Coronary artery (tissue), 2 donors: ENCODE measurements around the gene SLC31A2.
A peak's percentile ranks its signal among the peaks of the same experiment; 100 is the strongest.

Experiments
- DNase-seq: peaks from one replicate; pipeline ENCODE4 v3.0.0-alpha.2; 2017; ENCODE audit warnings: low spot score
- H3K27ac ChIP-seq, 2 donors: fragments of 200-600 bp; sonication (generic); one replicate each; pipeline ENCODE4 v1.5.1; 2016 to 2019
- H3K4me3 ChIP-seq: fragments of 200-600 bp; sonication (generic); 2 replicates; pipeline ENCODE4 v1.5.1; 2016; ENCODE audit warnings: mild to moderate bottlenecking, moderate library complexity
- CTCF ChIP-seq: fragments of 200-600 bp; sonication (generic); IDR thresholded peaks from one replicate; pipeline ENCODE4 v1.5.1; 2019; ENCODE audit warnings: antibody characterized with exemption

The SLC31A2 gene

GRCh38 chr9:113164536-113165300 is 13.9 kb downstream of the SLC31A2 start:
- TF ChIP-seq CTCF, result no peak
- no peak for DNase-seq
- Histone ChIP-seq H3K27ac (peak overlapping the region in 1 of 2 donors; percentile 38), H3K4me3 (no peak overlapping the region)

DNA sequence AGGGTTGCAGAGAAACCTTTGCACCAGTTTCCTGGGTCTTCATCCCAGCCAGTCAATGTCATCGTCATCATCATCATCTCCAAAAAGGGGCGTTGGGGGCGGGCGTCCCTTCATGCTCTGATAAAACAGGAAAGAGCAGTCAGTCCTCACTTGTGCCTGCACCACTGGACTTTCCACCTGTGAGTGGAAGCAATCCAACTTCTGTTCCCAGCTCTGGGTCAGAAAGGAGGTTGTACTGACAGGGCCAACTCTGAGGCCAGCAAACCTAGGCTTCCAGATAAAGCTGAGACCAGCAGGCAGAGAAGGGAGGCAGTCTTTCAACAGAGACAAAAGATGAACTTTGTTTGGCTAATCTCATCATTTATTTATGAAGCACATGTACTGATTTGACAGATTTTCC is 15.2 kb downstream of the SLC31A2 start:
- DNase-seq, result no peak
- Histone ChIP-seq H3K27ac (no peak overlapping the region), H3K4me3 (no peak overlapping the region)
- TF ChIP-seq CTCF, result no peak

- no peak overlapping the region for H3K27ac ChIP-seq
- no peak for TF ChIP-seq CTCF
Observed at GRCh38 chr9:113168809-113169208, 18.0 kb downstream of the SLC31A2 start.

DNA sequence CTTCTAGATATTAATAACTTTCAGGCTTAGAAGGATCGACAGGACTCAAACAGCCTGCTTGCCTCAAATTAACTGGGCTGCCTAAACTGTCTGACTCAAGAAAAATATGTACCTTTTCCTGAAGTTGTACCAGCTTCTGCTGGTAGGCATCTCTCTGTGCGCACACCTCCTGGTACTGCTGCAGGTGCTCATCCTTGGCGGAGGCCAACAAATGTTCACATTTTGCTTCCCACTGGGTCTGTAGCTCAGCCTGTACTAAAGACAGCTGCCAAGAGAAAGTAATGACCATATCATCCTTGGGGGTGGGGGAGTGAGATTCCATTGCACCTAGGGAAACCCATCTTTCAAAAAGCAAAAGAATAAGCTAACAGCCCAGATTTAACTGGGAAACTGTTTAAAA is 22.5 kb downstream of the SLC31A2 start:
- no peak for TF ChIP-seq CTCF

More at GRCh38 chr9:113168809-113169208, 18.0 kb downstream of the SLC31A2 start:
- H3K4me3 ChIP-seq, result no peak overlapping the region
- DNase-seq, result no peak

GRCh38 chr9:113176803-113177202 is 26.0 kb downstream of the SLC31A2 start:
- Histone ChIP-seq H3K27ac (no peak overlapping the region), H3K4me3 (no peak overlapping the region)
- TF ChIP-seq CTCF, result no peak

More for the DNA sequence above, 22.5 kb downstream of the SLC31A2 start:
- DNase-seq, result no peak
- Histone ChIP-seq H3K27ac (no peak overlapping the region), H3K4me3 (no peak overlapping the region)

GRCh38 chr9:113177251-113177650 is 26.4 kb downstream of the SLC31A2 start:
- no peak for DNase-seq
- TF ChIP-seq CTCF, result no peak
- Histone ChIP-seq H3K27ac (no peak overlapping the region), H3K4me3 (no peak overlapping the region)

More at GRCh38 chr9:113176803-113177202, 26.0 kb downstream of the SLC31A2 start:
- DNase-seq, result no peak

DNA sequence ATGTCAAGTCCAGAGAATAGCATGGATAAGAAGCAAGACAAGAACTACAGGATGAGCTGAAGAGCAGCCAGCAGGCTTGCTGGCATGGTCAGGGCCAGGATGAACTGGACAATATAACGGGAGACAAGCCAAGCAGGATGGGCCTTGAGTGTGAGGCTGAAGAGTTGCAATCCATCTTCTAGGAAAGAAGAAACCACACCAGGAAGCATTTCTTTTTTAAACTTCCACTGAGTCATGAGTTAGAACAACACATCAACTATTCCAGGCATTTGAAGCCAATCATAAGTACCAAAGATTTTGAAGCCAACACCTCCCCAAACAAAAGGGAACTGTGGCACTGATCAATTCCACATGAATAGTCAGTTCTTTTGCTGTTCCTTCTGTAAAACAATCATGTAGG is 27.3 kb downstream of the SLC31A2 start:
- no peak for TF ChIP-seq CTCF
- Histone ChIP-seq H3K4me3 (no peak overlapping the region), H3K27ac (no peak overlapping the region)
- no peak for DNase-seq
